Osteocyte (in vitro differentiated cells): ENCODE measurements around the gene DDA1. TPM values are rescaled to one million over a fixed set of nuclear protein-coding genes. Genes with fewer than 3 reads are reported as not detected.
"Not testable (repeated sequence)": the region's sequence is repeated elsewhere in the genome, so short reads cannot be mapped to it uniquely, and the experiment has no call there.

Experiments used
- DNase-seq: peaks from one replicate; pipeline ENCODE4 v3.0.0; 2021; ENCODE audit warnings: mixed read lengths; ENCODE audit not compliant: unreplicated experiment; ENCODE audit errors: extremely low spot score
- H3K27ac Mint-ChIP-seq: one replicate; pipeline ENCODE4 v1.8.0; 2021; ENCODE audit warnings: mild to moderate bottlenecking, mixed read lengths; ENCODE audit not compliant: unreplicated experiment
- H3K27me3 Mint-ChIP-seq: one replicate; pipeline ENCODE4 v1.8.0; 2021; ENCODE audit warnings: mixed read lengths; ENCODE audit not compliant: unreplicated experiment
- H3K36me3 Mint-ChIP-seq: one replicate; pipeline ENCODE4 v1.8.0; 2021; ENCODE audit warnings: mixed read lengths; ENCODE audit not compliant: unreplicated experiment
- H3K4me1 Mint-ChIP-seq: one replicate; pipeline ENCODE4 v1.8.0; 2021; ENCODE audit warnings: mixed read lengths; ENCODE audit not compliant: unreplicated experiment
- H3K4me3 Mint-ChIP-seq: one replicate; pipeline ENCODE4 v1.8.0; 2021; ENCODE audit warnings: mild to moderate bottlenecking, moderate library complexity, mixed read lengths; ENCODE audit not compliant: unreplicated experiment
- H3K9me3 Mint-ChIP-seq: one replicate; pipeline ENCODE4 v1.8.0; 2021; ENCODE audit warnings: mixed read lengths; ENCODE audit not compliant: unreplicated experiment
- CTCF ChIP-seq: fragments of 200-600 bp; sonication (generic); IDR thresholded peaks from 2 replicates; pipeline ENCODE4 v1.5.0; 2021; ENCODE audit warnings: antibody characterized with exemption, mild to moderate bottlenecking, moderate library complexity
- total RNA-seq: library from RNA; stranded (reverse); gene quantifications from 2 replicates; pipeline ENCODE4 v1.2.1, GENCODE V29; 2021

DDA1 gene
- total RNA-seq, 1 donor from 2014 or later, result 50.0 TPM

- peak; percentile 91 for DNase-seq
- peak overlapping the region; percentile 77 for H3K27ac Mint-ChIP-seq
- H3K9me3 Mint-ChIP-seq, result no peaks in the 10 kb centered on the region
- no peaks in the 10 kb centered on the region for H3K27me3 Mint-ChIP-seq
- no peaks in the 10 kb centered on the region for H3K36me3 Mint-ChIP-seq
- TF ChIP-seq CTCF, result peak; percentile 77
- H3K4me3 Mint-ChIP-seq, result peak overlapping the region; percentile 83
- peaks cover 15% of the 10 kb centered on the region for H3K4me1 Mint-ChIP-seq
These were observed 16.9 kb upstream of the DDA1 start for GRCh38 chr19:17292301-17293074.

- Mint-ChIP-seq H3K27ac (no peak overlapping the region), H3K9me3 (no peaks in the 10 kb centered on the region), H3K4me1 (peaks cover 15% of the 10 kb centered on the region), H3K36me3 (no peaks in the 10 kb centered on the region), H3K4me3 (no peak overlapping the region), H3K27me3 (no peaks in the 10 kb centered on the region)
- no peak for DNase-seq
- no peak for TF ChIP-seq CTCF
These were observed 15.8 kb upstream of the DDA1 start for GRCh38 chr19:17293605-17294004.

GRCh38 chr19:17294051-17294891 lies 15.1 kb upstream of the DDA1 start:
- H3K27ac Mint-ChIP-seq, result no peak overlapping the region
- H3K4me1 Mint-ChIP-seq, result peaks cover 15% of the 10 kb centered on the region
- H3K4me3 Mint-ChIP-seq, result no peak overlapping the region
- no peak for TF ChIP-seq CTCF
- H3K27me3 Mint-ChIP-seq, result no peaks in the 10 kb centered on the region
- no peaks in the 10 kb centered on the region for H3K36me3 Mint-ChIP-seq
- H3K9me3 Mint-ChIP-seq, result no peaks in the 10 kb centered on the region
- no peak for DNase-seq

- peaks cover 12% of the 10 kb centered on the region for H3K4me1 Mint-ChIP-seq
- not testable (repeated sequence) for H3K9me3 Mint-ChIP-seq, H3K27ac Mint-ChIP-seq, H3K4me3 Mint-ChIP-seq, H3K27me3 Mint-ChIP-seq, H3K36me3 Mint-ChIP-seq, DNase-seq
These were observed 13.8 kb upstream of the DDA1 start for GRCh38 chr19:17295551-17295950.

GRCh38 chr19:17296273-17296672 lies 13.1 kb upstream of the DDA1 start:
- Mint-ChIP-seq H3K27ac (peak overlapping the region; percentile 14), H3K9me3 (no peaks in the 10 kb centered on the region), H3K36me3 (no peaks in the 10 kb centered on the region), H3K4me3 (no peak overlapping the region), H3K27me3 (no peaks in the 10 kb centered on the region), H3K4me1 (peaks cover 12% of the 10 kb centered on the region)
- DNase-seq, result no peak
- peak; percentile 9 for TF ChIP-seq CTCF
